ENCODE data around the gene EPHB1. TPM values are rescaled to one million over a fixed set of nuclear protein-coding genes. Genes with fewer than 3 reads are reported as not detected.

Gene EPHB1
- total RNA-seq, 1 experiment from 2014 or later = 0.86 TPM

DNA sequence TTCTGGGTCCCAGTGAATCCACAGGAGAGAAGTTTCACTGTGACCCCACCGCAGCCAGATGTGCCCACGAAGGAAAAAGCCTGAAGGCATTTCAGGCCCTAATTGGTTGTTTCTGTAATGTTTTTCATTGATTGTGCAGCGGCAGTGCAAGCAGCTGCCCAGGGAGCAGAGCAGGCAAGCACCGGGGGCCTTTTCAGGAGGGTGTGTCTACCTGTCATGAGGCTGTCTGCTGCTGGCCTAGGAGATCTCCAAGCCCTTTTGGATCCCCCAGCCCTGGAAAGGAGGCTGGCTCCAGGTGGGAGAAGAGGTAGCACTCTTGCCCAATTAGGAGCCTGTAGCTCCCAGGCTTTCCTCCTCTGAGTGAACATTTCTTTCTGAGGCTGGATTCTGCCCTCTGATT lies 108.8 kb downstream of the EPHB1 start (continued):
- no peak for TF ChIP-seq EZH2 (IDR thresholded peaks at IDR 0.05)
- TF ChIP-seq ZNF274 (IDR thresholded peaks at IDR 0.05; ENCODE audit: low read depth, low read length) = no peak
- TF ChIP-seq SP1 (IDR thresholded peaks at IDR 0.05; ENCODE audit: low read depth) = no peak
- TF ChIP-seq POLR2AphosphoS5 (IDR thresholded peaks at IDR 0.05; ENCODE audit: low read depth, low read length) = no peak
- no peak for TF ChIP-seq FOSL1 (IDR thresholded peaks at IDR 0.05; ENCODE audit: low read depth)
- no peak for TF ChIP-seq CBX3 (IDR thresholded peaks at IDR 0.05; ENCODE audit: low read depth)
- TF ChIP-seq SRF (IDR thresholded peaks at IDR 0.05; ENCODE audit: low read depth) = no peak
- TF ChIP-seq JUND (IDR thresholded peaks at IDR 0.05) = no peak
- TF ChIP-seq YY1 (IDR thresholded peaks at IDR 0.05; ENCODE audit: extremely low read depth, insufficient replicate concordance, low read depth, low read length) = no peak
- TF ChIP-seq, protein P1, sequence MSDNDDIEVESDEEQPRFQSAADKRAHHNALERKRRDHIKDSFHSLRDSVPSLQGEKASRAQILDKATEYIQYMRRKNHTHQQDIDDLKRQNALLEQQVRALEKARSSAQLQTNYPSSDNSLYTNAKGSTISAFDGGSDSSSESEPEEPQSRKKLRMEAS (IDR thresholded peaks at IDR 0.05) = no peak
- no peak for TF ChIP-seq ELF1 (IDR thresholded peaks at IDR 0.05; ENCODE audit: borderline replicate concordance, low read depth)
- TF ChIP-seq CEBPB (IDR thresholded peaks at IDR 0.05; ENCODE audit: low read depth) = no peak
- TF ChIP-seq EGR1 (IDR thresholded peaks at IDR 0.05; ENCODE audit: low read depth) = no peak

DNA sequence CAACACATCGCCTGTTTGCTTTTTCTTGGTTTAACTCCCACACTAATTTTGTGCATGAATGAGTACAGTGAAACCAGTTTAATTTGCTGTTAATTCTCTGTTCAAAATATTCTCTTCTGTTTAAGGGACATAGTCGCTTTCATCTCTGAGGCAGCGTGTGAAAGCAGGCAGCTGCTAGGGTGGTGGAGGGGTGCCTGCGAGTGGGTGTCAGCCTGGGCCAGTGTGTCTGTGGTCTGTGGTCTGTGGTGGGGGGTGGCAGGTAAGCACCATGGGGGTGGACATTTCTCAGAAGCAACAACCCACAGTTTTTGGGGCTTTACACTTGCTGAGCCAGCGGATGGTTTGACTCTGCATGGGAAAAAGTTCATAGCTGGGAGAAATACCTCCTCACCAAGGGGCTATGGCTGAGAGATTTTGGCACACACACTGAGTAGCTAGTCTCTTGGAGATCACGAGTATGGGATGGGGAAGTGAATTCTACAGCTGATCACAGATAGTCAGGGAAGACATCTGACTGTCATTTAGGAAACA lies 109.2 kb downstream of the EPHB1 start:
- BruUV-seq (replicated peaks) = no TSS peak
- CTCF ChIA-PET = no interaction called here
- H3K9ac ChIP-seq (ENCODE audit: low read length) = no peak overlapping the region
- H3K4me2 ChIP-seq (ENCODE audit: low read length) = no peak overlapping the region
- no peak for ATAC-seq
- TF ChIP-seq, protein P1 (IDR thresholded peaks at IDR 0.05) = no peak
- TF ChIP-seq JUND (IDR thresholded peaks at IDR 0.05) (no peak), YY1 (IDR thresholded peaks at IDR 0.05; ENCODE audit: extremely low read depth, insufficient replicate concordance, low read depth, low read length) (no peak), EGR1 (IDR thresholded peaks at IDR 0.05; ENCODE audit: low read depth) (no peak), EZH2 (IDR thresholded peaks at IDR 0.05) (no peak), CBX3 (IDR thresholded peaks at IDR 0.05; ENCODE audit: low read depth) (no peak), SP1 (IDR thresholded peaks at IDR 0.05; ENCODE audit: low read depth) (no peak), EZH2phosphoT487 (IDR thresholded peaks at IDR 0.05; ENCODE audit: borderline replicate concordance) (no peak), TCF7L2 (IDR thresholded peaks at IDR 0.05; ENCODE audit: borderline replicate concordance, extremely low read depth, insufficient read depth, insufficient read length) (no peak), SIN3A (IDR thresholded peaks at IDR 0.05; ENCODE audit: low read depth) (no peak), POLR2A (IDR thresholded peaks at IDR 0.05; ENCODE audit: borderline replicate concordance, extremely low read depth, insufficient read depth, insufficient read length) (no peak), FOSL1 (IDR thresholded peaks at IDR 0.05; ENCODE audit: low read depth) (no peak), RAD21 (IDR thresholded peaks at IDR 0.05; ENCODE audit: low read depth) (no peak)
- TF ChIP-seq, protein P2, sequence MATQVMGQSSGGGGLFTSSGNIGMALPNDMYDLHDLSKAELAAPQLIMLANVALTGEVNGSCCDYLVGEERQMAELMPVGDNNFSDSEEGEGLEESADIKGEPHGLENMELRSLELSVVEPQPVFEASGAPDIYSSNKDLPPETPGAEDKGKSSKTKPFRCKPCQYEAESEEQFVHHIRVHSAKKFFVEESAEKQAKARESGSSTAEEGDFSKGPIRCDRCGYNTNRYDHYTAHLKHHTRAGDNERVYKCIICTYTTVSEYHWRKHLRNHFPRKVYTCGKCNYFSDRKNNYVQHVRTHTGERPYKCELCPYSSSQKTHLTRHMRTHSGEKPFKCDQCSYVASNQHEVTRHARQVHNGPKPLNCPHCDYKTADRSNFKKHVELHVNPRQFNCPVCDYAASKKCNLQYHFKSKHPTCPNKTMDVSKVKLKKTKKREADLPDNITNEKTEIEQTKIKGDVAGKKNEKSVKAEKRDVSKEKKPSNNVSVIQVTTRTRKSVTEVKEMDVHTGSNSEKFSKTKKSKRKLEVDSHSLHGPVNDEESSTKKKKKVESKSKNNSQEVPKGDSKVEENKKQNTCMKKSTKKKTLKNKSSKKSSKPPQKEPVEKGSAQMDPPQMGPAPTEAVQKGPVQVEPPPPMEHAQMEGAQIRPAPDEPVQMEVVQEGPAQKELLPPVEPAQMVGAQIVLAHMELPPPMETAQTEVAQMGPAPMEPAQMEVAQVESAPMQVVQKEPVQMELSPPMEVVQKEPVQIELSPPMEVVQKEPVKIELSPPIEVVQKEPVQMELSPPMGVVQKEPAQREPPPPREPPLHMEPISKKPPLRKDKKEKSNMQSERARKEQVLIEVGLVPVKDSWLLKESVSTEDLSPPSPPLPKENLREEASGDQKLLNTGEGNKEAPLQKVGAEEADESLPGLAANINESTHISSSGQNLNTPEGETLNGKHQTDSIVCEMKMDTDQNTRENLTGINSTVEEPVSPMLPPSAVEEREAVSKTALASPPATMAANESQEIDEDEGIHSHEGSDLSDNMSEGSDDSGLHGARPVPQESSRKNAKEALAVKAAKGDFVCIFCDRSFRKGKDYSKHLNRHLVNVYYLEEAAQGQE (IDR thresholded peaks at IDR 0.05; ENCODE audit: low read depth) = no peak
- TF ChIP-seq, protein P3, sequence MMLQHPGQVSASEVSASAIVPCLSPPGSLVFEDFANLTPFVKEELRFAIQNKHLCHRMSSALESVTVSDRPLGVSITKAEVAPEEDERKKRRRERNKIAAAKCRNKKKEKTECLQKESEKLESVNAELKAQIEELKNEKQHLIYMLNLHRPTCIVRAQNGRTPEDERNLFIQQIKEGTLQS (IDR thresholded peaks at IDR 0.05) = no peak
- no peaks in the 10 kb centered on the region for H4K20me1 ChIP-seq (ENCODE audit: insufficient read depth)
- H3K4me1 ChIP-seq (ENCODE audit: control insufficient read depth in 1 of 2, insufficient read depth in 2 of 2, low read length in 2 of 2) = no peaks in the 10 kb centered on the region
- H3K27ac ChIP-seq (ENCODE audit: low read depth, low read length) = no peak overlapping the region
- no peaks in the 10 kb centered on the region for H3K9me2 ChIP-seq (ENCODE audit: insufficient read depth)
- H2AFZ ChIP-seq (ENCODE audit: low read depth, low read length, poor library complexity, severe bottlenecking) = no peak overlapping the region
- H3K27me3 ChIP-seq (ENCODE audit: insufficient read depth, low read length) = peaks cover 36% of the 10 kb centered on the region
- no peak for DNase-seq (ENCODE audit: low read depth, low spot score)
- no peak overlapping the region for H3K4me3 ChIP-seq (replicated peaks in 1 of 2; ENCODE audit: low read depth in 1 of 2, low read length in 2 of 2)
- intact Hi-C loops (cut with micrococcal nuclease) = no loop called here
- no peaks in the 10 kb centered on the region for H3K79me2 ChIP-seq (ENCODE audit: insufficient read depth, low read length)
- no peaks in the 10 kb centered on the region for H3K36me3 ChIP-seq (ENCODE audit: control insufficient read depth in 1 of 2, insufficient read depth in 2 of 2, low read length in 2 of 2)
- no peaks in the 10 kb centered on the region for H3K9me3 ChIP-seq (ENCODE audit: control insufficient read depth in 1 of 2, insufficient read depth in 1 of 2, low read depth in 1 of 2, low read length in 2 of 2)
- RAD21 ChIA-PET (ENCODE audit: low non-redundant PET in 1 of 2, low total read pairs in 2 of 2, uncharacterized antibody in 2 of 2, unreplicated experiment in 2 of 2) = no interaction called here
- POLR2A ChIA-PET = no interaction called here

Data from HCT116 (cell line).